Transverse colon (tissue), 4 donors: ENCODE measurements around the gene SEMA3G. TPM values are rescaled to one million over a fixed set of nuclear protein-coding genes. Genes with fewer than 3 reads are reported as not detected.
A peak's percentile ranks its signal among the peaks of the same experiment; 100 is the strongest.

Experiments used
- DNase-seq: peaks from one replicate; pipeline ENCODE4 v3.0.0-alpha.2; 2019
- H3K27ac ChIP-seq, 4 donors: fragments of 200-600 bp; sonication (generic); 2 replicates each; pipeline ENCODE4 v1.5.1; 2016 to 2018; ENCODE audit warnings: inconsistent platforms in 4 of 4
- H3K27me3 ChIP-seq: fragments of 200-600 bp; sonication (generic); 2 replicates; pipeline ENCODE4 v1.5.1; 2017; ENCODE audit warnings: inconsistent platforms
- H3K36me3 ChIP-seq, 4 donors: fragments of 200-600 bp; sonication (generic); 2 replicates each; pipeline ENCODE4 v1.5.1; 2017 to 2019; ENCODE audit warnings: inconsistent platforms in 4 of 4
- H3K4me1 ChIP-seq, 4 donors: fragments of 200-600 bp; sonication (generic); 2 replicates each; pipeline ENCODE4 v1.5.1; 2017 to 2020; ENCODE audit warnings: inconsistent platforms in 4 of 4
- H3K4me3 ChIP-seq, 4 donors: fragments of 200-600 bp; sonication (generic); 1 replicate in 1 of 4; 2 replicates in 3 of 4; pipeline versions ENCODE4 v1.5.1 to v1.6.1; 2017 to 2019; ENCODE audit warnings: inconsistent platforms in 4 of 4
- H3K9me3 ChIP-seq, 2 donors: fragments of 200-600 bp; sonication (generic); 2 replicates each; pipeline ENCODE4 v1.5.1; 2017 to 2019; ENCODE audit warnings: inconsistent platforms in 2 of 2
- CTCF ChIP-seq, 5 experiments: fragments of 200-600 bp in 3 of 5; fragments of 450-650 bp in 2 of 5; sonication (generic) in 3 of 5; IDR thresholded peaks; 1 replicate in 2 of 5; 2 replicates in 3 of 5; pipeline ENCODE4 v1.5.1; 2016 to 2017; ENCODE audit warnings: antibody characterized with exemption in 5 of 5, inconsistent platforms in 3 of 5, mild to moderate bottlenecking in 2 of 5, moderate library complexity in 1 of 5
- EP300 ChIP-seq: sonication (generic); formaldehyde crosslinking; IDR thresholded peaks from one replicate; pipeline ENCODE4 v1.6.1; 2017; ENCODE audit warnings: antibody characterized with exemption, low read depth
- POLR2A ChIP-seq: fragments of 450-650 bp; IDR thresholded peaks from one replicate; pipeline ENCODE4 v1.6.1; 2016; ENCODE audit warnings: antibody characterized with exemption, mild to moderate bottlenecking, moderate library complexity
- POLR2AphosphoS5 ChIP-seq, 3 donors: sonication (generic); formaldehyde crosslinking; IDR thresholded peaks; one replicate each; pipeline ENCODE4 v1.6.1; 2016; ENCODE audit warnings: antibody characterized with exemption in 3 of 3
- whole genome bisulfite sequencing, 2 donors: methylation state at CpG; one replicate each; pipeline ENCODE4 v1.1.5; 2018; ENCODE audit warnings: low coverage in 1 of 2; 5-methylcytosine and 5-hydroxymethylcytosine counted together
- in situ Hi-C, 4 donors: fragments of 200-750 bp; cut with MboI; loops; one replicate each; pipeline versions ENCODE4 v1.15.0 to v1.15.1; 2017; ENCODE audit warnings: low sequenced_read_pairs in 3 of 4, low pct_ligation_motif_present in 1 of 4, low pct_unique_long_range_greater_than_20kb in 1 of 4
- intact Hi-C: fragments of 100-400 bp; cut with DNase I; formaldehyde crosslinking; loops from one replicate; pipeline ENCODE4 v1.15.1; 2023; ENCODE audit warnings: low total_unique reads
- total RNA-seq, 4 donors: library from RNA; depleted of rRNA; stranded (reverse); fragments of >200 nt; gene quantifications; one replicate each; pipeline ENCODE4 v1.1.0, GENCODE V29; 2016

Gene SEMA3G
- total RNA-seq, 4 donors from 2014 or later, result 1.2 to 21.7 (median 2.3) TPM

DNA sequence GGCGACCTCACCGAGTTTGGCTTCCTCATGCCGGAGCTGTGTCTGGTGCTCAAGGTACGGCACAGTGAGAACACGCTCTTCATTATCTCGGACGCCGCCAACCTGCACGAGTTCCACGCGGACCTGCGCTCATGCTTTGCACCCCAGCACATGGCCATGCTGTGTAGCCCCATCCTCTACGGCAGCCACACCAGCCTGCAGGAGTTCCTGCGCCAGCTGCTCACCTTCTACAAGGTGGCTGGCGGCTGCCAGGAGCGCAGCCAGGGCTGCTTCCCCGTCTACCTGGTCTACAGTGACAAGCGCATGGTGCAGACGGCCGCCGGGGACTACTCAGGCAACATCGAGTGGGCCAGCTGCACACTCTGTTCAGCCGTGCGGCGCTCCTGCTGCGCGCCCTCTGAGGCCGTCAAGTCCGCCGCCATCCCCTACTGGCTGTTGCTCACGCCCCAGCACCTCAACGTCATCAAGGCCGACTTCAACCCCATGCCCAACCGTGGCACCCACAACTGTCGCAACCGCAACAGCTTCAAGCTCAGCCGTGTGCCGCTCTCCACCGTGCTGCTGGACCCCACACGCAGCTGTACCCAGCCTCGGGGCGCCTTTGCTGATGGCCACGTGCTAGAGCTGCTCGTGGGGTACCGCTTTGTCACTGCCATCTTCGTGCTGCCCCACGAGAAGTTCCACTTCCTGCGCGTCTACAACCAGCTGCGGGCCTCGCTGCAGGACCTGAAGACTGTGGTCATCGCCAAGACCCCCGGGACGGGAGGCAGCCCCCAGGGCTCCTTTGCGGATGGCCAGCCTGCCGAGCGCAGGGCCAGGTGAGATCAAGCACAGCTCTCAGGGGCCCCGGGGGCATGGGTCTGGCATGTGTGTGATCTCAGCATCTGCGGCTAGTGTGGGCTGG, 43.1 kb upstream of the SEMA3G start:
- Histone ChIP-seq H3K36me3 (peaks cover 0 to 43% (median 21%) of the 10 kb centered on the region in 4 donors), H3K27me3 (no peaks in the 10 kb centered on the region), H3K9me3 (no peaks in the 10 kb centered on the region), H3K4me1 (peaks cover 0 to 12% (median 5%) of the 10 kb centered on the region in 4 donors), H3K27ac (no peak overlapping the region), H3K4me3 (no peak overlapping the region)
- no peak for DNase-seq
- WGBS, 2 donors, result 95% methylated on average over 55 of the region's 59 CpGs; no CpG with 5 or more reads in 1 of the 2 donors
- intact Hi-C loops (no loop called here), in situ Hi-C loops (no loop called here)
- TF ChIP-seq POLR2A, result no peak
- no peak for TF ChIP-seq CTCF (IDR thresholded peaks at IDR 0.05)
- no peak for TF ChIP-seq EP300
- no peak for TF ChIP-seq POLR2AphosphoS5 (IDR thresholded peaks at IDR 0.05)

DNA sequence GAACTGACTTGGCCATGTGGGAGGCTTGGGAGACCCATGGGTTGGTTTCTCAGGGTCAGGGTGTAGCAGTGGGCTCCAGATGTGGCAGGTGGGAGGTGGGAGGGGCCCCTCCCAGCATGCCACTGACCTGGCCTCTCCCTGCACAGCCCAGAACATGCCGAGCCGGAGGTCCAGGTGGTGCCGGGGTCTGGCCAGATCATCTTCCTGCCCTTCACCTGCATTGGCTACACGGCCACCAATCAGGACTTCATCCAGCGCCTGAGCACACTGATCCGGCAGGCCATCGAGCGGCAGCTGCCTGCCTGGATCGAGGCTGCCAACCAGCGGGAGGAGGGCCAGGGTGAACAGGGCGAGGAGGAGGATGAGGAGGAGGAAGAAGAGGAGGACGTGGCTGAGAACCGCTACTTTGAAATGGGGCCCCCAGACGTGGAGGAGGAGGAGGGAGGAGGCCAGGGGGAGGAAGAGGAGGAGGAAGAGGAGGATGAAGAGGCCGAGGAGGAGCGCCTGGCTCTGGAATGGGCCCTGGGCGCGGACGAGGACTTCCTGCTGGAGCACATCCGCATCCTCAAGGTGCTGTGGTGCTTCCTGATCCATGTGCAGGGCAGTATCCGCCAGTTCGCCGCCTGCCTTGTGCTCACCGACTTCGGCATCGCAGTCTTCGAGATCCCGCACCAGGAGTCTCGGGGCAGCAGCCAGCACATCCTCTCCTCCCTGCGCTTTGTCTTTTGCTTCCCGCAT, 42.3 kb upstream of the SEMA3G start:
- intact Hi-C loops (no loop called here), in situ Hi-C loops (no loop called here)
- no peak overlapping the region for H3K27ac ChIP-seq
- no peaks in the 10 kb centered on the region for H3K27me3 ChIP-seq
- H3K36me3 ChIP-seq, result peaks cover 0 to 47% (median 19%) of the 10 kb centered on the region in 4 donors
- DNase-seq, result no peak
- TF ChIP-seq POLR2AphosphoS5 (IDR thresholded peaks at IDR 0.05) (no peak), EP300 (no peak), CTCF (IDR thresholded peaks at IDR 0.05) (no peak), POLR2A (no peak)
- 90 to 92% methylated on average over 4 to 31 of the region's 31 CpGs for WGBS, 2 donors
- no peaks in the 10 kb centered on the region for H3K9me3 ChIP-seq
- peaks cover 0 to 16% (median 5%) of the 10 kb centered on the region in 4 donors for H3K4me1 ChIP-seq
- no peak overlapping the region for H3K4me3 ChIP-seq

- intact Hi-C loops (no loop called here), in situ Hi-C loops (no loop called here)
- Histone ChIP-seq H3K36me3 (peaks cover 0 to 46% (median 16%) of the 10 kb centered on the region in 4 donors), H3K27ac (peak overlapping the region in 3 of 4 donors; percentile 23 to 51 (median 46)), H3K9me3 (no peaks in the 10 kb centered on the region), H3K4me1 (peaks cover 0 to 16% (median 4%) of the 10 kb centered on the region in 4 donors), H3K4me3 (no peak overlapping the region), H3K27me3 (no peaks in the 10 kb centered on the region)
- DNase-seq, result no peak
- 78% methylated on average over 10 of the region's 10 CpGs; no CpG with 5 or more reads in 1 of the 2 donors for WGBS, 2 donors
- no peak for TF ChIP-seq POLR2AphosphoS5 (IDR thresholded peaks at IDR 0.05)
- TF ChIP-seq CTCF (IDR thresholded peaks at IDR 0.05), result no peak
- TF ChIP-seq POLR2A, result no peak
- no peak for TF ChIP-seq EP300
Observed at GRCh38 chr3:52484680-52485461, 40.0 kb upstream of the SEMA3G start.
